GM19438 (cell line): Measurements from ENCODE around the gene EPHX1.

ENCODE experiments used
- ATAC-seq: cut with Tn5 transposase; IDR thresholded peaks from one replicate; pipeline ENCODE4 v1.9.1; 2021; ENCODE audit warnings: low read depth; ENCODE audit not compliant: unreplicated experiment

The EPHX1 gene

DNA sequence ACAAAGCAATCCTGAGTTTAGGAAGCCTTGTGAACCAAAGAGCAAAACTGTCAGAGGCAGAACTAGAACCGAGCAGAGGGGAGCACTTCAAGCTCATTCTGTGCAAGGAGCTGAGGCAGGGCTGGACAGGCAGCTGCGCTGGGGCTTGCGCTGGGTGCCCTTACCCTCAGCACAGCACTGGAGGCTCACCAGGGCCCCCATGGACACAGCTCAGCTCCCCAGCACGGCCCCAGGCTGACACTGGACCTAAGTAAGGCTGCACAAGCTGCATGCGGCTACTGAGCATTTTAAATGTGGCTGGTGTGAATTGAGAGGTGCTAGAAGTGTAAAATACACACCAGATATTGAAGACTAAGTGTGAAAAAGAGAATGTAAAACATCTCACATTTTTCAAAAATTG is 50.2 kb downstream of the EPHX1 start:
- no peak for ATAC-seq

DNA sequence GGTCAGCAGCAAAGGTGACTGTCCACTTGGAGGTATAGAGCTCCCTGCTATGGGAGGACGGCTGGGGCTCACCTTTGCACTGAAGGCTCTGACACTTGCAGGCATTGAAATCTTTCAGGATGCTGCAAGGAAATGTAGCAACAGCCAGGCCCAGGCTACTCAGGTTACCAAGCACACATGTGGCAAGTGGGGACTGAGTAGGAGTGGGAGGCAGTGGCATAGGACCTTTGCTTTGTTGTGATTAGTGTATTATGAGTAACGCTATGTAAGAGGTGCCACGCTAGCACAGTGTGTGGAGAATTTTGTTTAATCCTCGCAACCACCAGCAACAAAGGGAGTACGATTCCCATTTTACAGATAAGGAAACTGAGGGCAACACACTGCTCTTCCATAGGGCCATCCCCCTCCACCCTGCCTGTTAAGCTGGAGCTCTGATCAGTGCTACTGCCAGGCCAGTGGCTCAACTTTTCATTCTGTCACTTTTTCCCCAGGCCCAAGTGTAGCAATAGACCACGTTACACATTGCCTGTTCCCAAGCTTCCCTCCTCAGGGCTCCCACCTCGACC is 51.0 kb downstream of the EPHX1 start:
- no peak for ATAC-seq

DNA sequence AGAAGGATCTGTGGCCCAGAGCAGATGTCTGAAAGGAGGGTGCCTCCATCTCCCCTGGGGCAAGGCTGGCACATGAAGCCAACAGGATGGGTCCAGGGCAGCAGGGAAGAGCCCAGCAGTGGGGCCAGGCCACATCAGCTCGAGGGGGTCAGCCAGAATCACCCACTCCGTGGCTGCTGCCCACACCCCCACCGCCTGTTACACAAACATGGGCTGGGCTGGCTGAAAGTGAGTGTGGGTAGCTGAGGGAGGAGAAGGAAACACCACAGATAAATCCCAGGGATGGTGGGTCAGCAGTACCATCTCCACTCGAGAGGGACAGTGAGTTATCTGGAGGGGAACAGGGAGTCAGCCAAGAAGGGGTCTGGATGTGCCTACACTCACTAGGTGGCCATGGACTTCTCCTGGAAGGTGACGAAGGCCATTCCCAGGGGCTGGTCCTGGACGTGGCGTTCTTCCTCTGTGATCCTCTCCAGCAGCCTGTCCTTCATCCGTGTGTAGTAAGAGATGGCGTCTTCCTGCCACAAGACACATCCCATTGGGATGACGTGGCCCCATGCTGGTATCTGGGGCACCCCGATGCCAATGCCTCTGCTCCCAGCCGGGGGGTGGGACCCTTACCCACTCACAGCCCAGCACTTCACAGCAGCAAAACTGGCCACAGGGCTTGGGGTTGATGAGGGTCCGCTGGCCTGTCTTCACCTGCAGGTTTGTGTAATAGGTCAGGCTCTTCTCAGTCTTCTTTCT is 52.1 kb downstream of the EPHX1 start:
- no peak for ATAC-seq

DNA sequence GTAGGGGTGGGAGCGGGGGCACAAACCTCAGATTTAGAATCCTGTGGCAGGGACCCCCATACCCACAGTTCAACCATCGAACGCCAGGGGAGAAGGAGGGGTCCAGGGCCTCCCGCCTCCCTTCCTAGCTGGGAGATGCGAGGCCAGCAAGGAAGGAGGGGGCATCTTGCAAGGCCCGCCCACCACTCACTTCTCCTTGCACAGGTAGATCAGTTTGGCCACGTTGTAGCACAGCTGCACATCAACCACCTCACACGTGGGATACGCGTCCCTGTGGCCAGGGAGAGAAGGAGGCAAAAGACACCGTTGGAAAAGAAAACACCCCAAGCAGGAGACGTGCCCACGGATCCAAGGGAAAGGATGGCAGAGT is 52.6 kb downstream of the EPHX1 start:
- no peak for ATAC-seq

DNA sequence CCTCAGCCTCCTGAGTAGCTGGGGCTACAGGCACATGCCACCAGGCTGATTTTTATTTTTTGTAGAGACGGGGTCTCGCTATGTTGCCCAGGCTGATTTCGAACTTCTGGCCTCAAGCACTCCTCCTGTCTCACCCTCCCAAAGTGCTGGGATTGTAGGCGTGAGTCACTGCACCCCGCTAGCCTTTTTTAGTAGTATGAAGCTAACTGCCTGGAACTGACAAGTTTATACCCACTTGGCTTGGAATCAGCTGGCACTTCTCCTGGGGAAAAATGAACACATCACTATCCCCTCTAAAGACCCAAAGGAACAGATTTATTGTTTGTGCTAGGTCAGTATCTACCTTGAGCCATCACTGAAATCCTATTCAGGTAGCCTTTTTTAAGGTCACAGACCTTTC is 53.2 kb downstream of the EPHX1 start:
- ATAC-seq, result no peak

DNA sequence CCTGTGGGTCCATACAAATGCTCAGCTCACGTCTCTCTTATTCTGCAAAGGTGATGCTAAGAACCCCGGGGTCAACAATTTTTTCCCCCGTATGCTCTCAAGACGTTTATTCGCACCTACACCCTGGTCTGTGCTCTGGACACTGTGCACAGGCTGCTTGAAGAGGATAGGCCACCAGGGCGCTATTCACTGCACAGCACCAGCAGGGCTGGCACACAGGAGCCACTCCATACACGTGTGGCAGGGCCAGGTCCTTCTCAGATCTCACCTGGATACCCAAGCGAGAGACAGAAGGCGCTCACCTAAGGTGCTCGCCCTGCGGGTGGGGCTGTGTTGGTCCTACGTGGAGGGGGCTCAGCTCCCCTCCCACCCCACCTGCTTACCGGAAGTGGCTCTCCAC is 55.6 kb downstream of the EPHX1 start:
- no peak for ATAC-seq

DNA sequence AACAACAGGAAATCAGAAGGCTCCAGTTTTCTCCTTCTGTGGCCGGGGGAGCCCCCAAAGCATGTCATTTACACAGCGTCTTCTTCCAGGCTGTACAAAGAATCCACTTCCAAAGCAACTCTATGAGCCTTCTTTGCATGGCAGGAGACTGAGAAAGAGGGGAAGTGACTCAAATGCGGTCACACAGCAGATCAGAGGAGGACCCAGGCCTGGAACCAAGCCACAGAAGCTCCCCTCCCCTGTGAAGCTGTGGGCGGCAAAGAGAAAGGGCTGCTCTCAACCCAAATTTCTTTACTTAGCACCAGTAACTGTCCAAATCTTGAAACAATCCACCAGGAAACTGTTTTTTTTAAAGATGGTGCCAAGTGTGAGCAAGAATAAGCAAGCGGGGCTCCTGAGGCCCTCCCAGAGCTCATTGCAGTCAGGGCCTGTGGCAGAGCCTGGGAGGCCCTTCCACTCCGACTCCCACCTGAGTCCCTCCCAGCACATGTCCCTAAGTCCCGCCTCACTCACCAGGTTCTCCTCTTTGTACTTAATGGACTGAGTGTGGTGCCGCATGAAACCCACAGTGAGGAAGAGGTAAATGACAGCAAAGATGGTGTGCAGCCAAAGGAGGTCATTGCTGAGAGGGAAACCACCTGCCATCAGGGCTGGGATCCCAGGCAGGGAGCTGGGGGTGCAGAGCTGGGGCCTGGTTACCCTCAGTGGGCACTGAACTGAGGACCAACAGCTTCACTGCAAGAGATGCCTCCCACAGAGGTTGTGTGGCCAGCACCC is 56.3 kb downstream of the EPHX1 start:
- no peak for ATAC-seq

DNA sequence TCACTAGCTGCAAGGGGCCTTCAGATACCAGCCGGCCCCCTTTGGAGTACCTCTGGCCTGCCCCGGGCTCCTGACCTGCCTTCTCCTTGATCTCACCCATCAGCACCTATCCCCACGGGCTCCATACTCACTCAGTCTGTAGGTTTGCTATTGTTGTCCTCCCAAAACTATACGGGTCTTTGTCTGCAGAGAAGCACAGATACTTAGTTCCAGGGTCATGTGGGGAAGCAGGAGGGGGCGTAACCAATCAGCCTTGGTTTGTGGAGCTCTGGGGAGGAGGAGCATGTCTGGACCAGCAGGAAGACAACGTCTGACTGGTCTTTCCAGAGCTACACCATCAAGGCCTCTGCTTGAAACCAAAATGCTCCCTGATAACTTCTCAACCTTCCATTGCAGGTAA is 57.1 kb downstream of the EPHX1 start:
- no peak for ATAC-seq

DNA sequence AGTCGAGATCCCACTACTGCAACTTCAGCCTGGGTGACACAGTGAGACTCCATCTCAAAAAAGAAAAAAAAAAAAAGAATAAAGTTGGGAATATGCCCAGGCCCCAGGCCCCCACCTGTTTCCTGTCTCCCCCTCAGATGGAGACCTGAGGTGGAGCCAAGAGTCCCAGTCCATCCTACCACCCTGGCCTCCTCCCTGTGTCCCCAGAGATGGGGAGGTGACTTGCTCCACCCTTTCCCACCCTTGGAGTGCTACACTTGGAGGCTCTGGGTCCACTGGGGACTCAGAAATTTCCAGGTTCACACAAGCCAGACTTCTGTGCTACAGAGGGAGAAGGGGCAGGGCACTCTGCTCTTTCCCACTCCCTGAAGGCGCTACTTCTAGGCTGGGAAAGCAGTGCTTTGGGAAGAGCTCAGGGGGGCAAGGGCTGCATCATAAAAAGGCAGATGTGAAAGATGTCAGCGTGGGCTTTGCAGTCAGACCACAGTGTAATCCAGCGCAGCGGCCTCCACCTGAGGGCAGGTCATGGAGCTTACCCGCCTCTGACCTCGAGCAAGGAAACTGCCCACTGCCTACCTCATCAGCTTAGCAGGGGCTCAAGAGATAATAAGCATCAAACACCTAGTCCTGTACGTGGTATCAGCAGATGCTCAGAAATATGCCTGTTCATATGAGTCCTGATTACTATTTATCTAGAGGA is 58.9 kb downstream of the EPHX1 start:
- ATAC-seq, result no peak

DNA sequence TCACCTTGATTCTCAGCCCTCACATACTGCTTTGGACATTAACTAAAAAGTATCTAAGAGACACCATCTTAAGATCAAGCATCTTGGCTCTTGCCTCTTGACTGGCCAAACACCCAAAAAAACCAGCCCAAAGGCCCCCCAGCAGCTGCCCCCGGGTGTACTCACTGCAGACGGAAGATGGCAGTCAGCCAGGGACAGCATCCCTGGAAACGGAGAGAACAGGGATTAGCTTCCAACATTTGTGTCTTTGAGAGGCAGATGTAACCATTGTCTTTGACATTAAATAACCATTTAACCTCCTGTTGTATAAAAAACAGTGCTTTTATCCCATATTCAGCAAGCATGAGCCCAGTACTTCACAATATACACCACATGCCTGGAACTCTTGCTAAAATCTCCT is 61.0 kb downstream of the EPHX1 start:
- no peak for ATAC-seq

DNA sequence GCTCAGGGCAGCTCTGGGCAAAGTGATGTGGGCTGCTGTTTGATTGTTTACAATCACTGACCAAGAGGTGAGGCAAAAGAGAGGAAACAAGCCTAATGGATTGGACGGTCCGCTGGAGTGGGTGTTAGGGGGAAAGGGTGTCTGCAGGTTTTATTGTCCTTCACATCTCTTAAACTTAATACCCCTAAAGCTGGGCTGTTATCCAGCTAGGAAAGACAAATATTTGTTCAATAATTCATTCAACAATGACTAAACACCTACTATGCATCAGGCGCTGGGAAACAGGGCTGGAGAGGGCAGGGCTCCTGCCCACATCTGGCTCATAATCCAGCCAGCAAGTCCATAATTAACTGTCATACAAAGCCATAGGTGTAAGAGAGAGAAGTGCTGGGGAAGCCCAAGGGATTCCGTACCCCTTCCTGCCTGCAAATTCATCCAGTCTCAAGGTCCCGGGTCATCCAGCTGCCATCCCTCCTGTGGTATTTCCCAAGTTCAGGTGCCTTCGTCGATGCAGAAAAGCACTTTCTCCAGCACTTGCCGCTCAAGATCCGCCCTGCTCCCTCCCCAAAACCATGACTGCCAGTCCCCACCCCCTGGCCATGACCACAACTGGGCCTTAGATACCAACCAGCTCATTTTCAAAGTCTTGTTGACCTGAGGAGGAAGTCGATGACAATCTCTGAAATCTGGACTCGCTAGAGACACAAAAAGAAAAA is 61.6 kb downstream of the EPHX1 start:
- no peak for ATAC-seq

DNA sequence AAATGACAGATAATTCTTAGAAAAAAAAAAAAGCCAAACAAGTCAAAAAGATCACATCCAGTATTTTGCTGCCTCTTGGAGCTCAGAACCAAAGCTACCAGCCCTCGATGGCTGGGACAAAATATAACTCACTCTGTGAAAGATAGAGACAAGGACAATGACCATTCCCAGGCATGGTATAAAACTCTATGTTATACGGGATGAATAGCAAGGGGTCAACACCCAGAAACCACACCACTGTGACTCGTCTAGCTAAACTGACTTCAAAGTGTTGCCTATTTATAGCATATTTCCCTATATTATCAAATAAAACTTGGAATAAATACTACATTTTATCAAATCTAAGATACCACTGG is 62.1 kb downstream of the EPHX1 start:
- ATAC-seq, result no peak

DNA sequence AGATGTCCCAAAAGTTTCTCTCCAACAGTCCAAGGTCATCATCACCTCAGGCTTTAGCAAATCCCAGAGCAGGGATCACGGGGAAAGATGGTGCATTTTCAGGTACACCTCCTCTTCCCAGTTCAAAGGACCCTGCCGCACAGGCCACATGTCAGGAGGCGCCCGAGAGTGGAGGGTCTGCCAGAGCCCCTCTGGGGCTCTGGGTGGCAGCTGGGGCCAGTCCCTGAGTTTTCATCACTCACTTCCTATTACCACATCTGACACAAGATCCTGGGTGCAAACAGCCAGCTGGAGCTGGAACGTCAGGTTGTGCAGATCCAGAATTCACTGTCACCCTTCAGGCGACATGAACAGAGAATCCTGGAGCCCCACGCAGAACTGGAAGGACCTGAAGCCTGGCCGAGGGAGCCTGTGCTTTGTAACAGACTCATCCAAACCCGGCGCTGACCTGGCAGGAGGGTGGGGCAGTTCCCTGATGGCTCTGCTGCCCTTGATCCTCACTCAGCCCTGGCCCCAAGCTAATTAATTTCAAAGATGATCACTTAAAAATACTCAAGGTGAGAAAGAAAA is 63.4 kb downstream of the EPHX1 start:
- no peak for ATAC-seq

DNA sequence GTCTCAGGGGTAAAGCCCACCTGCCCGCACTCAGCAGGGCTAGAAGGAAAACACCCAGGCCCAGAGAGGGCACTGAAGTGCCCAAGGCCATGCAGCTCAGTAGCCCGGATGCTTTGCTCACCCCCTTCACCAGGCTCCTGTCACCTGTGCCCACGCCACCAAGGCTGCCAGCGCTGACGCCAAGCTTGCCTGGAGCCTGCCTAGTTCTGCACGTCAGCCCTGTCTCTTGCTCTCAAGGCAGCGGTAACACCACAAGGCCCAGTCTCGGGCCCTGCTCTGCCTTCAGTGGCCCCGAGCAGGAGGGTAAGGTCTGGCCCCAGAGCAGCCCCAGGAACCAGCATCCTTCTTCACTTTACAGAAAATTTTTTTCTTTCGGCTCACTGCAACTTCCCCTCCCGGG is 64.5 kb downstream of the EPHX1 start:
- no peak for ATAC-seq

DNA sequence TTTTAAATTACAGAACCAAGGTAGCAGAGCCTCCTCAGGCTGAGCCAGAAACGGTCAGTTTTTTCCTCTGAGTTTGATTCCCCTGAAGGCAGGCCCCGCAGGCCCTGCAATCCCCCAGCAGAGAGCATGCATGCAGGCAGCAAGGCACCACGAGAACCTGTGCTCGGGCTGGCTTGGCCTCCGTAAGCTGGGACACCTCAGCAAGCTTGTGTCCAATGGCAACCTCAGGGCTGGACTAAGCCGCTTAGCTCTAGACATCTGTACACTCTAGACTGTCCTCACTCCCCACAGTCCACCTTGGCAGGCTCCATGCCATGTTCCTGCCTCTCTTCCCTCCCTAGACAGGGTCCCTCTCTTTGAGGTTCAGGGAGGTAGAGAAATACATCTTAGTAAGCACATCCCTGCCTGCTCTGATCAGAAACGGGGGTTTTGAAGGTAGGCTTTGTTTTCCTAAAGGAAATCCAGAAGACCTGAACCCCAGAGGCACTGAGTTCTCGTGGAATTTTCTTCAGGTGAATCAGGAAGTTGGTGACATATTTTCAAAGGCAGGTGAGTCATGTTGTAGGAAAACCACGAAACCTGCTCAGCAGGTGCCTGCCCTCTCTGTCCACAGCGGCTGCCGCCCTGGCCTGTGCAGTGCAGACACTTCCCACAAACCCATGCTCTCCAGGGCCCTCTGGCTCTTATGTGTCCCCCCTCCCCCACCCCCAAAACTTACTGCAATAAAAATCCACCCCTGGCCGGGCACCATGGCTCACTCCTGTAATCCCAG is 65.3 kb downstream of the EPHX1 start:
- ATAC-seq, result no peak

DNA sequence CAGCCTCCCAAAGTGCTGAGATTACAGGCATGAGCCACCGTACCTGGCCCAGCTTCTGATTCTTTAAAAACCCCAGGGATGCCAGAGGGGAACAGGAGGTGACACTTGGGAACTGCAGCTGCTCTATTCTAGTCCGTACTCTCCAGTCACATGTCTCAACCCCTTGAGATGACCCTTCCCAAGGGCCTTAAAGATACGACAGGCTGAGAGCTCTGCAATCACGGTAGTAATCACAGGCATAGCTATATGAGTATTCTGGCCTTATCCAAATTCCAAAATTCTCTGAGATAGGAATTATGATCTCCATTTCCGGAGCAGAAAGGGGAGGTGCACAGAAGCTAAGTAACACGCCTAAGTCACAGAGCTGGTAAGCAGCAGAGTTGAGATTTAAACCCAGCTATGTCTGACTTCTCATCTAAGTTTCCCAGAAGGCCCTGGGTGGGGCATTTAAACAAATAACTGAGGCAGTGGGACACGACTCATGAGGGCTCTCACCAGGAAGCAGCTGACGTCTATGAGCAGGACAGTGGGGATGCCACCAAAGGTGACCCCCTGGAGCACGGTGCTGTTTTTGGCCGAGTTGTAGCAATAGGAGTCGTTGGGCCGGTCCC is 67.1 kb downstream of the EPHX1 start:
- ATAC-seq, result no peak

DNA sequence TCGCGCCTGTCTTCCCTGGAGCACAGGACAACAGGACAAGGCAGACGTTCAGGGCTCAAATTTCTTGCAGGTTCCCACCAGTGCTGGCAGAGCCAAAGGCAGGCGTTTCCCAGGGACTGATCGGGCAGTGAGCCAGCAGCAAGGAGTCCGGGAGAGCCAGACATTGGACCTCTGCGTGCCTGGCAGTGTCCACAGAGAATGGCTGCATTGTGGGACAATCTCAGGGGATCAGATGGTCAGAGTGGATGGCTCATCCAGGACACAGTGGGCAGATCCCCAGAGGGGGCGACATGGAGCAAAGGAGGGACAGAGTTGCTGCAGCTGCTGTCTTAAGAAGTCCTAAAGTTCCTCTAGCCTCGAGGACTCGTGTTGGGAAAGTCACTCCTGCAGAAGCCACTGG is 67.7 kb downstream of the EPHX1 start:
- ATAC-seq, result no peak

DNA sequence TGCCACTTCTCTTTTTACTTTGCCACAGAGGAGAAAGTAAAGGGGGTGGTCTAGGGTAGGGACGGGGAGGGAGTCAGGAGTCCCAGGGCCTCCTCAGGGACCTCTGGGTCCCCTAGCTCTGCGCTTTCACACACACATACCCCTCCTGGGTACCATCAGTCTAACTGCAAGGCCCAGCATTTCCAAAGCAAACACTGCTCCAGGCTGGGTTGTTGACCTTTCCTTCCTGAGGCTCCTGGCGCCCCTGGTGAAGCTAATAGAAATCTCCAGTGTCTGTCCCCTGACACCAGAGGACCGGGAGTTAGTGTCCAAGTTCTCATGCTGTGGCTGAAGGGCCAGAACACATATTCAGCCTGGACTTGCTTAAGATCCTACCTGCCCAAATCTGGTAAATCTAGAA is 68.4 kb downstream of the EPHX1 start:
- ATAC-seq, result no peak

DNA sequence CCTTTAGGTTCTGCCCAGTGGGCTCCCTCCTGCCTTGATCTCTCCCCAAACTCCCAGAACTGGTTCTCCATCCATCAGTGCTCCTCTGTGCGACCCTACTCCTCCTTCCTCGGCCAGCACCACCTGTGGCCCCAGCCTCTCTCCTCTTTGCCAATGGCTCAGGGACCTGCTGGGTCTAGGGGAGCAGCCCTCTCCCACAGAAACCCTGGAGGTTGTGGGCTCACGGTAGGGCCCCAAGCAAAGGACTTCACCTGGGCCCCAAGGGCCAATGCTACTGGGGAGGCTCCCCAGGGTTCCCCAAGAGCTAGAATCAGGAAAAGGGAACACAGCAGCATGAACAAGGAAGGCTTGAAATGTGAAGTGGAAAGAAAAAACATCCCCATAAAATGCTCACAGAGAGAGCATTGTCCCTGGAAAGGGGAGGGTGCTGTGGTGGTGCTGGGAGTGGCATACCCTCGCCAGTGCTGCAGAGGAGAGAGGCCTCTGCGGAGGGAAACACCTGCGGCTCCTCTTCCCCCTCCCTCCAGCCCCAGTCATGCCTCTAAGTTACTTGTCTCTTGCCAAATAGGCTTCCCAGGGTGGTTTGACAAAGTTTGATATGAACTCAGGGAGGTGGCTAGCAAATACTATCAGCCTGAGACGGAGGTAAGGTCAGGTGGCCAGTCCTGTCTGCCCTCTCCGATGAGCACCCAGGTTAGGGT is 69.7 kb downstream of the EPHX1 start:
- ATAC-seq, result no peak
